GM21515 (cell line): ENCODE data around the gene ANKRD37.
A peak's percentile ranks its signal among the peaks of the same experiment; 100 is the strongest.

Source experiments
- ATAC-seq: cut with Tn5 transposase; IDR thresholded peaks from one replicate; pipeline ENCODE4 v1.9.1; 2021; ENCODE audit not compliant: unreplicated experiment

ANKRD37 gene

DNA sequence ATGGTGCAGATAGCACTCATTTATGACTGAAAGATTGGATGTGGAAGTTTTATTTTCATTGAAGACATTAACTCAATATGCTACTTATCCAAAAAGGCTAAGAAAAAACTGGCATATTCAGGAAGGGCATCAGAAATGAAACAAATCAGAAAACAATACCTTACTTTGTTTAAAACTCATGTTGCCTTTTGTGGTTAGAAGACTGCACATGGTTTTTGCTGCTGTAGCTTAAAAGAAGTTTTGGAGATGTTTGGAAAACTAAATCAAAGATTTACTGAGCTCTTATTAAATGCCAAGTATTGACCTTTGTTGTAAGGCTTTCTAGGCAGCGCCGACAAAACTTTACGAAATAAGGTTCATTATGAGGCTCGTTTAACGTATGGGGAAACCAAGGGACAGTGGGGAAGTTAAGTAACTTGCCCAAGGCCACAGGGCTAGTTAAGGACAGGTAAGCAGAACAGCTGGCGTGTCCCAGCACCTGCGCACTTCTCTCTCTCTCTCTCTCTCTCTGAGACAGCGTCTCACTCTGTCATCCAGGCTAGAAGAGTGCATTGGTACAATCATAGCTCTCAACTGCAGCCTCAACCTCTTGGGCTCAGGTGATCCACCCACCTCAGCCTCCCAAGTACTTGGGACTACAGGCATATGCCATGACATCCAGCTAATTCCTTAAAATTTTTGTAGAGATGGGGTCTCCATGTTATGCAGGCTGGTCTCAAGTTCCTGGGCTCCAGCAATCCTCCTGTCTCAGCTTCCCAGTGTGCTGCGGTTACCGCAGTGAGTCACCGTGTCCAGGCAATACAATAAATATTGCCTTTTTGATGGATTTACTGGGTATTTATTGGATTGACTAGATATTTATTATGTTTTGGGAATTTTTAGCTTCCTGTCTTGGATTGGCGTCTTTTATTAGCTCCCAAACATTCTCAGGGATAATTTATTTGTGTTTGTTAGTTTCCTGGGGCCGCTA is 17.0 kb upstream of the ANKRD37 start:
- no peak for ATAC-seq

DNA sequence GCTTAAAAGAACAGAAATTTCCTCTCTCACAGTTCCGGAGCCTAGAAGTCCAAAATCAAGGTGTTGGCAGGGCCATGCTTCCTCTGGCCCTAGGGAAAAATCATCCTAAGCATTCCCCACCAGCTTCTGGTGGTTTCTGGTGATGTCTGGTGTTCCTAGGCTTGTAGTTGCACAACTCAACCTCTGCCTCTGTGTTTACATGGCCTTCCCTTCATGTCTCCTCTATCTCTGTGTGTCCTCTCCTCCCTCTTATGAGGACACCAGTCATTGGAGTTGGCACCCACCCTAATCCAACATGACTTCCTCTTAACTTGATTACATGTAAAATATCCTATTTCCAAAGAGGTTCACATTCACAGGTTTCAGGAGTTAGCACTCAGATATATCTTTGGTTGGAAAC is 16.3 kb upstream of the ANKRD37 start:
- no peak for ATAC-seq

DNA sequence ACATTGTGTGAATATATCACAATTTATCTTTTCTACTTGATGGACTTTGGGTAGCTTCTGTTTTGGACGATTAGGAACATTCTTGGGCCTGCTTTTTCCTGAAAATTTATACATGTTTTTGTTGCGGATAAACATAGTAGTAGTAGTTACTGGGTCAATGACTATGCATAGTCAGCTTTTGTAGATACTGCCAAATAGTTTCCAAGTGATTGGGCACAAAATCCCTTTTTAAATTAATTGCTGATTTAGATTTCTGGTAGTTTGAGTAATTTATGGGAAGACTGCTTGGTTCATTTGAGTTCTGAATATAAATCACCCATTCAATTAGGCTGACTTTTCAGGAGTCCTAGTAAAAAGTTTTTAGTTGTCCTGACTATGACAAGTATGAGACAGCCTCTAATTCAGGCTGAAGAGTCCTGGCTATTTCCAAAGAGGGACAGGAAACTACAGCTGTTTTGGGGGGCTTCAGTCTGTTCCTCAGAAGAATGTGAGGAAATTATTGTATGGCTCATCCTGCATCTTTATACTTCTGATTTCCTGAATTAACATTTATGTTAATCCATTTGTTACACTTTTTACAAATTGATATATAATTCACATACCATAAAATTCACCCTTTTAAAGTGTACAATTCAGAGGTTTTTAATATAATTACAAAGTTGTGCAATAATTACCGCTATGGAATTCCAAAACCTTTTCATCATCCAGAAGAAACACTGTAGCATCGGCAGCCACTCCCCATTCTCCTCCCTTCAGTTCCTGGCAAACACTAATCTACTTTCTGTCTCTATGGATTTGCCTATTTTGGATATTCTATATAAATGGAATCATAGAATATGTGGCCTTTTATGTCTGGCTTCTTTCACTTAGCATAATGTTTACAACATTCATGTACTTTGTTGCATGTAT is 15.1 kb upstream of the ANKRD37 start:
- no peak for ATAC-seq

GRCh38 chr4:185382754-185383153 is 13.9 kb upstream of the ANKRD37 start:
- no peak for ATAC-seq

DNA sequence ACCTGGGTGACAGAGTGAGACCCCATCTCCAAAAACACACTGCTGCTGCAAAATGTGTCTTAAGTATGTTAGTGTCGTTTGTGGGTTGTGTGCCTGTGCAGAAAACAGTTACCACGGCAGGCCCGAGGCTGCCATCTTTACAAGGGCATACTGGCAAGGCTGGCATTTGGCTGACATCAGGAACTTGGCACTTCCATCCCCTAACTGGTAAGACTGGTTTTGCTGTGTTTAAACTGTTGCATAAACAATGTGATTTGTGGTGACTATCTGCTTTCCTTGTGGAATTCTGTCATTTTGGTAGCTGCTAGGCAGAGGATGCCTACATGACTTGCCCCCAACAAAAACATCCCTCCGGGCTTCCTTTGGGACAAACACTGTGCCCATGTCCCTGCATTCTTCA is 13.2 kb upstream of the ANKRD37 start:
- ATAC-seq: no peak

- ATAC-seq: no peak
Measured at GRCh38 chr4:185384061-185384460, 12.6 kb upstream of the ANKRD37 start.

- ATAC-seq: no peak
Measured at GRCh38 chr4:185384930-185385331, 11.7 kb upstream of the ANKRD37 start.

- no peak for ATAC-seq
Measured at GRCh38 chr4:185387957-185388356, 8.7 kb upstream of the ANKRD37 start.

GRCh38 chr4:185390941-185391340 is 5.7 kb upstream of the ANKRD37 start:
- no peak for ATAC-seq

- no peak for ATAC-seq
Measured at GRCh38 chr4:185392156-185392555, 4.5 kb upstream of the ANKRD37 start.

- ATAC-seq: no peak
Measured at GRCh38 chr4:185394568-185395237, 1.9 kb upstream of the ANKRD37 start.

DNA sequence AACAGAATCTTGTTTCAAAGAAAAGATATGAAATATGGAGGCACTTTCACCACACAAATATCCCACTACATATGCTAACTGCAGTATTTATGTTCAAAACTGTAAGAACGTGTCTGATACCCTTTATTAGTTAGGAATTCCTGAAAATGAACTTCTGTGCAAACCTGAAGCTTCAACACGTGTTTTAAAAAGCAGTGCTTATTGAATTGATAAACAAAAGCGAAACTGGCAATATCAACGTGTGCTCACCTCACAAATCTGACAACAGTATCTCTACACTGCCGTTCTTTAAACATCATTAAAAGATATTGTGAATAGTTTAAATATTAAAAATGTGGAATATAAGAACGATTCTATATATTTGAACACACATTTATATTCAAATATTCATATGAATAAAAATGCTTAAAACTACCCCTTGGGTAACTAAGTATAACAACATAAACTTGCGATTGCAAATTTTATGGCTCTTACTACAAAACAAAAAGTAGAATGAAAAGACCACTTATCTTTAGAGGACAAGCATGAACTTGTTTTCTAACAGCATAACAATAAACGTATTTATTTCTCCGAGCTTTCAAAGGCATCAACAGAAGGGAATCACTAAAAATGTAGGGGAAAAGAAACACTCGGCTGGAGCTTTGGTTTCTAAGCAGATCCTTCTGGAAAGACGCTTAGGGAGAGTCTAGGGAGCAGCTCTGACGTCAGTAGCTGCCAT is 1.2 kb upstream of the ANKRD37 start, which contains the start of gene LRP2BP:
Gene LRP2BP (minus strand): TSS at position 687 of the 718 bp plus-strand sequence. CDS start 17,738 bp downstream, outside the sequence.
- ATAC-seq: no peak

GRCh38 chr4:185395956-185396723 is 501 bp upstream of the ANKRD37 start:
- ATAC-seq: peak; percentile 77

DNA sequence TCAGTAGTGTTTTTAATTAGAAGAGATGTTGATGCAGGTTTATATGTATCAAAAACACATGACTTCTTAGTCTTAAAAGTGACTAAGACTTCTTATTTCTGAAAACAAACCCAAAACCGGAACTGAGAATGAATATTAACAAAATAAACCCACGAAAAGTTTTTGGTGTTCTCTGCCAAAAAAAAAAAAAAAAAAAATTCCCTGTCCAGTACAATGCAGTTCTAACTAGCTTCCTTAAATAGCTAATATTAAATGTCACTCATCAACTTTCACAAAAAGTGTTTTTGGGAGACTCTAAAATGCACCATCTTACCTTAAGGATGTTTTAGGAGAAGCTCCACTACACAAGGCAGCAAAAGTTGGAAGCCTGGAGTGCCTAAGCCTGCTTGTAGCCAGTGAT is 2.0 kb downstream of the ANKRD37 start:
- no peak for ATAC-seq

DNA sequence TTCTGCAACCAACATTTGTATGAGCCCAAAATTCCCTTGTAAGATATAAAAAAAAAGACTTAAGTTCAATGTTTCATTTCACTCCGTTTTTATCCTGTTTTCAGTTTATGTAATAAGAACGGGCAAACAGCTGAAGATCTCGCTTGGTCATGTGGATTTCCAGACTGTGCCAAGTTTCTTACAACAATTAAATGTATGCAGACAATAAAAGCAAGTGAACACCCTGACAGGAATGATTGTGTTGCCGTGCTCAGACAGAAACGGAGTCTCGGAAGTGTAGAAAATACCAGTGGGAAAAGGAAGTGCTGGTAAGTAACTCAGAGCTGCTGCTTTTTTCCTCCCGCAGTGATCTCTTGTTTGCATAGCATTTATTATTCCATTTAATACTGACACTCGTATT is 2.8 kb downstream of the ANKRD37 start:
- no peak for ATAC-seq

DNA sequence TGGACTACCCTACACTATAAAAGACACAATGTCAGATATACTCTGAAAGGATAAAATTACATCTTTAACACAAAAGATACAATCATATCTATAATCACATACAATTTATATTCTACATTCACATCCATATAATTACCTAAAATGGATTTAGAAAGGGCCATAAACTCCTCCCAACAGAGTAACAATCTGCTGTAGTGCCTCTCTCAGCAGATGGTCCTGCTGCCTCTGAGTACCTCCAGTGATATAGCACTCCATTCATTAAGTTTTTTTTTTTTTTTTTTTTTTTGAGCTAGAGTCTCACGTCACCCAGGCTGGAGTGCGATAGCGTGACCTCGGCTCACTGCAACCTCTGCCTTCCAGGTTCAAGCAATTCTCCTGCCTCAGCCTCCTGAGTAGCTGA is 7.4 kb downstream of the ANKRD37 start:
- no peak for ATAC-seq

GRCh38 chr4:185405296-185405999 is 8.8 kb downstream of the ANKRD37 start:
- peak; percentile 54 for ATAC-seq

GRCh38 chr4:185408432-185408831 is 11.8 kb downstream of the ANKRD37 start:
- no peak for ATAC-seq

GRCh38 chr4:185411849-185412248 is 15.2 kb downstream of the ANKRD37 start:
- ATAC-seq: no peak
